Measurements from ENCODE around the gene BLID. TPM values are rescaled to one million over a fixed set of nuclear protein-coding genes. Genes with fewer than 3 reads are reported as not detected.

BLID gene
- total and polyA plus RNA-seq, 2 of the 8 experiments (the other 6 are each of a cell fraction or from before 2014, with no cell fraction given) = not detected

DNA sequence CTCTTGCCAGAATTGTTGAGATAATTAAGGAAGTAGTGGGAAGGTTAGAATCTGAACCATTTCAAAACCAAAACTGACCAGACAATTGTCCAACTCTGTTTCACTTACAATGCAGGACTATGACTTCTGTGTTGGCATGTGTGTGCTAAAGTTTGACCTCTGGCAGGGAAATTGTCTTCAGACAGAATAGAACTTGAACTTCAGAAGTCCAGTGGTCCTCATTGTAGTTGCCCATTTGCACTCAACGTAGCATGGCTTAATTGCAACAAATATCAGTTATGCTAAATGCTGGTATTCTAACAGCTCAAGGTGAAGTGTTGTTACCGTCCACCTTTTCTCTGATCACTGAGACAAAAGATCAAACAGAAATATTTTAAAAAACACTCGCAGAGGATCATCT lies 47.2 kb downstream of the BLID start:
- no peak overlapping the region for H2BK12ac ChIP-seq (ENCODE audit: low read depth, low read length)
- H3K23me2 ChIP-seq (ENCODE audit: low read depth, low read length) = no peaks in the 10 kb centered on the region
- H3K9ac ChIP-seq (replicated peaks in 1 of 4; ENCODE audit: extremely low read depth in 1 of 4, low read depth in 3 of 4, low read length in 3 of 4) = no peak overlapping the region
- H3K27me3 ChIP-seq (replicated peaks in 1 of 4; ENCODE audit: control insufficient read depth in 3 of 4, extremely low read depth in 1 of 4, insufficient read depth in 3 of 4, low read length in 3 of 4) = no peaks in the 10 kb centered on the region
- H2BK5ac ChIP-seq (ENCODE audit: low read depth, low read length) = no peak overlapping the region
- no peak overlapping the region for H2BK20ac ChIP-seq (ENCODE audit: low read length)
- H3K79me2 ChIP-seq (ENCODE audit: control insufficient read depth in 1 of 2, insufficient read depth in 2 of 2, low read length in 2 of 2) = no peaks in the 10 kb centered on the region
- no peak overlapping the region for H4K5ac ChIP-seq (ENCODE audit: insufficient read length, low read depth, low read length)
- H3K56ac ChIP-seq (replicated peaks; ENCODE audit: insufficient read length, low read depth, low read length) = no peak overlapping the region
- ChIA-PET POLR2A (ENCODE audit: partially characterized antibody) (no interaction called here), CTCF (ENCODE audit: partially characterized antibody) (no interaction called here)
- no peak overlapping the region for H3K27ac ChIP-seq (ENCODE audit: low read depth, low read length)
- no peaks in the 10 kb centered on the region for H3K36me3 ChIP-seq (ENCODE audit: control insufficient read depth in 2 of 4, insufficient read depth in 4 of 4, low read length in 3 of 4)
- FAIRE-seq (no peak), DNase-seq (ENCODE audit: low read depth in 1 of 2, low spot score in 2 of 2) (no peak)
- H3K4me2 ChIP-seq (ENCODE audit: insufficient read depth in 1 of 2, low read depth in 2 of 2, low read length in 2 of 2) = no peak overlapping the region
- H2BK120ac ChIP-seq (replicated peaks; ENCODE audit: low read depth, low read length) = no peak overlapping the region
- no peak overlapping the region for H2AFZ ChIP-seq (ENCODE audit: low read length)
- 0 out of 7 replicates have a peak, but pooled peaks cover 0 to 2% (median 0%) of the 10 kb centered on the region in 4 experiments for H3K4me1 ChIP-seq (replicated peaks in 1 of 4; ENCODE audit: control insufficient read depth in 3 of 4, insufficient read depth in 4 of 4, low read length in 3 of 4)
- no peak overlapping the region for H3K14ac ChIP-seq (ENCODE audit: insufficient read length)
- H2BK15ac ChIP-seq (ENCODE audit: low read length) = no peak overlapping the region
- no peak overlapping the region for H3K4ac ChIP-seq (replicated peaks; ENCODE audit: insufficient read length, low read depth, low read length)
- peaks cover 0 to 2% of the 10 kb centered on the region in 2 experiments; a peak in 1 of 4 replicates for H3K9me3 ChIP-seq (ENCODE audit: insufficient read depth in 2 of 2, low read depth in 1 of 2, low read length in 1 of 2)
- TF ChIP-seq KDM4A (IDR thresholded peaks at IDR 0.05; ENCODE audit: low read depth, low read length, severe bottlenecking) = no peak
- TF ChIP-seq SP1 (IDR thresholded peaks at IDR 0.05; ENCODE audit: low read depth, low read length) = no peak
- TF ChIP-seq CHD1 (IDR thresholded peaks at IDR 0.05; ENCODE audit: low read depth, low read length) = no peak
- TF ChIP-seq KDM5A (IDR thresholded peaks at IDR 0.05; ENCODE audit: low read length) = no peak
- no peak for TF ChIP-seq FOSL1 (IDR thresholded peaks at IDR 0.05; ENCODE audit: insufficient read depth, low read depth, low read length)
- TF ChIP-seq NANOG (IDR thresholded peaks at IDR 0.05; ENCODE audit: insufficient read depth, low read depth, low read length, poor library complexity, severe bottlenecking) = no peak
- TF ChIP-seq CEBPB (IDR thresholded peaks at IDR 0.05; ENCODE audit: low read depth, low read length) = no peak
- no peak for TF ChIP-seq EZH2 (IDR thresholded peaks at IDR 0.05; ENCODE audit: low read depth, low read length, severe bottlenecking)
- TF ChIP-seq HDAC2 (IDR thresholded peaks at IDR 0.05; ENCODE audit: borderline replicate concordance in 1 of 2, low read depth in 2 of 2, low read length in 2 of 2) = no peak
- H2AK5ac ChIP-seq (ENCODE audit: low read depth, low read length) = no peak overlapping the region
- H4K8ac ChIP-seq (ENCODE audit: extremely low read depth, insufficient read depth, low read length) = no peak overlapping the region
- no peaks in the 10 kb centered on the region for H3K79me1 ChIP-seq (ENCODE audit: low read depth, low read length)
- H4K20me1 ChIP-seq (replicated peaks in 1 of 2; ENCODE audit: control insufficient read depth in 1 of 2, insufficient read depth in 2 of 2, low read length in 2 of 2) = no peaks in the 10 kb centered on the region
- H3K18ac ChIP-seq (ENCODE audit: extremely low read depth, low read length) = no peak overlapping the region
- 97% methylated on average over 3 of the region's 3 CpGs; no CpG with 5 or more reads in 1 of the 2 experiments for whole genome bisulfite sequencing, 2 experiments (ENCODE audit: extremely low coverage in 1 of 2, insufficient coverage in 1 of 2, insufficient read length in 1 of 2, insufficient replicate concordance in 2 of 2, low coverage in 1 of 2, low lambda C conversion rate in 2 of 2, missing lambda C conversion rate in 1 of 2)
- H3K23ac ChIP-seq (ENCODE audit: insufficient read length) = no peak overlapping the region
- H3K4me3 ChIP-seq (ENCODE audit: extremely low read depth in 1 of 4, insufficient read depth in 2 of 4, low read depth in 3 of 4, low read length in 4 of 4) = no peak overlapping the region
- no peak overlapping the region for H4K91ac ChIP-seq (replicated peaks; ENCODE audit: insufficient read length, low read length)
